CD4-positive, alpha-beta T cell treated with Interleukin-4 for 4 hours (primary cell): ENCODE measurements around the gene ADAMTSL1.

Experiments used
- DNase-seq: peaks from one replicate; pipeline ENCODE4 v3.0.0-alpha.2; 2020

ADAMTSL1 gene

DNA sequence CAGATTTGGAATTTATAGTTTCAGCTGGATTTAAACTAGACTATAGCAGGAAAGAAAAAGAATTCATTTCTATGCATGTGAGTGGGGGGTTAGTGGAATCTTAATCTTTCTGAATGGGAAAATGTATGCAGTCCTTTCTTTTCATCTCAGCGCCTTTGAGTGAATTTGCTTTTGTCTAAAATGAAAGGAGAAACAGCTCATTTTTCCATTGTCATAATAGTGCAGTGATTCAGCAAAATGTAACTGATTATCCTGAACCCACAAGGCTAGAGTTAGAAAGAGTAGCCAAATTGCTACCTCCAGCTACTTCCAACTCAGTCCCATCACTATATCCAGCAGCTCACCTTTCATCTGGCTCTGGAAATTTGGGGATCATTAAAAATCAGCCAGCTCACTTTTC, 134.4 kb downstream of the ADAMTSL1 start:
- no peak for DNase-seq

- no peak for DNase-seq
Observed at GRCh38 chr9:18610956-18611355, 137.0 kb downstream of the ADAMTSL1 start.

- no peak for DNase-seq
Observed at GRCh38 chr9:18611971-18612370, 138.0 kb downstream of the ADAMTSL1 start.

DNA sequence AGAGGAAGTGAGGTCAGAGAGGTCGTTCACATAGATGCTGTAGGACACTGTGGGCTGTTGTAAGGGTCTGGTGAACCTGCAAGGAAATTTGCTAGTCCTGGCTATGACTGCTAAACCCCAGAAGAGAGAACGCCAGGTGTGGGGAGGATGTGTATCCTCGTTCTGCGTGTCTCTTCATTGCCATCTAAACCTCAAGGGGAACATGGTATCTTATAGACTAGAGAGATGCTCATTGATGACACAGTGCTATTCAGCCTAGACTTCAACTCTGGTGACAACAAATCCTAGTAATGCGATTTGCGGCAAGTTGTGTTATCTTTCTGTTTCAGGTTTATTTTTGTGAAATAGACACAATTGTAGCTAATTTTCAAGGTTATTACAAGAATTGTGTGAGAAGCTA, 140.2 kb downstream of the ADAMTSL1 start:
- DNase-seq: no peak

- DNase-seq: no peak
Observed at GRCh38 chr9:18614651-18615050, 140.7 kb downstream of the ADAMTSL1 start.

DNA sequence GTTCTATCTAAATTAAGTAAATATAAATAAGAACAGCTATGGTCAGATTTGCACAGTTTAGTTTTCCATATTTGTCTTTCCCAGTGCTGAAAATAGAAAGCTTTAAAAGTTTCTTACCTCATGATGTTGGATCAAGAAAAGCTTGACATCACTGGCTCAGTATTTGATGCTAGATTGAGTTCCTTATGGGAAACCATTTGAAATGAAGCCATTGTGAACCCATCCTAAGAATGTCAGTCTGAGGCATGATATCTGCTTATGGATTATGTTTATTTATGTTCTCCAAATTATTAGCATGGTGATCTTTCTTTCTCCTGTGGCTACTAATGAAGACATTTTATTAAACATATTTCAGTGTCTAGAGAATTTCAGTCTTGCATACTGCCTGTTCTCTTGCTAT, 143.0 kb downstream of the ADAMTSL1 start:
- no peak for DNase-seq

GRCh38 chr9:18617759-18618158, 143.8 kb downstream of the ADAMTSL1 start:
- DNase-seq: no peak

GRCh38 chr9:18618862-18619261, 144.9 kb downstream of the ADAMTSL1 start:
- no peak for DNase-seq

DNA sequence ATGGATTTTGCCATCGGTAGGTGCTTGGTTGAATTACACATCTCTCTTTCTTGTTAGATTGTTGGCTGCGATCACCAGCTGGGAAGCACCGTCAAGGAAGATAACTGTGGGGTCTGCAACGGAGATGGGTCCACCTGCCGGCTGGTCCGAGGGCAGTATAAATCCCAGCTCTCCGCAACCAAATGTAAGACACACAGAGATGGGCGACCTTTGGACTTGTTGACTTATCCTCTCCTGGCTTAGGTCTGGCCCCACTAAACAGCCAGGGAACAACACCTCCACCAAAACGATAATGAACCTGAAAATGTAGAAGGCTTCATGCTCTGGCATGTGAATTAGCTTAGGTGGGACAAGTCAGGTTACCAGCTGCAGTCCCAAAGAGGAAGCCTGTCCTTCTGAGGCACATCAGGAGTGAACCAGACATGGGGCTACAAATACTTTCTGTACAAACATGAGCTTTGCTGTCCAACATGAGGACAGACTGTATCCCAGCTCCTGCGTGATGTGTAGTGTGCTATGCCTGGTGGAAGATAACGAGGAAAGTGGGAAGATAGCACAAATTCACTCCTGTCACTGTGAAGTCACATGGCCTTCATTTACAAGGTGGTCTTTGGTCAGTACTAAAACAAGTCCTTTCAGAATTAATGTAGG, 148.4 kb downstream of the ADAMTSL1 start:
- DNase-seq: no peak

GRCh38 chr9:18623221-18624079, 149.5 kb downstream of the ADAMTSL1 start:
- DNase-seq: no peak

DNA sequence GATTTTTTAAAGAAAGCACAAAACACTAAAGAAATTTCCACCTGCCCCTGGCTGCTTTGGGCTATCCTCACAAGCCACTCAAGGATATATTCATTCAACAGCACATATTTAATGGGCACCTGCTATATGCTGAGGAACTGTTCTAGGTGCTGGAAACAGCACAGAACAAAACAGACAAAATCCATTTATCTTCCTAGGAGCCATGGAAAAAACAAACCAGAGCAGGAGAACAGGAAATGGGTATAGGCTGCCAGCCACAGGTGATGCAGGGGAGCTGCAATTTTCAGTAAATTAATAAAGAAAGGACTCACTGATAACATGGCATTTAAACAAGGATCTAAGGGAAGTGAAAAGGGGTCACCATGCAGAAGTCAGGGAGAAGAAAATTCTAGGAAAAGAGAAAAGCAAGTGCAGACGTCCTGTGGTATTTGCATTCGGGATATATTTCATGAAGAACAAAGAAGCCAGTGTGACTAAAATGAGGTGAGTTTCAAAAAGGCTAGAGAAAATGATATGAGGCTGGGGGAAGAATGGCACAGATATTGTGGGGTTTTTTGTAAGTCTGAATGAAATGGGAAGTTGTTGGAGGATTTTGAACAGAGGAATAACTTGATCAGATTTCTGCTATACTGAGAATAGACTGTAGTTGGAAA, 152.2 kb downstream of the ADAMTSL1 start:
- no peak for DNase-seq

GRCh38 chr9:18629136-18629535, 155.2 kb downstream of the ADAMTSL1 start:
- DNase-seq: no peak

DNA sequence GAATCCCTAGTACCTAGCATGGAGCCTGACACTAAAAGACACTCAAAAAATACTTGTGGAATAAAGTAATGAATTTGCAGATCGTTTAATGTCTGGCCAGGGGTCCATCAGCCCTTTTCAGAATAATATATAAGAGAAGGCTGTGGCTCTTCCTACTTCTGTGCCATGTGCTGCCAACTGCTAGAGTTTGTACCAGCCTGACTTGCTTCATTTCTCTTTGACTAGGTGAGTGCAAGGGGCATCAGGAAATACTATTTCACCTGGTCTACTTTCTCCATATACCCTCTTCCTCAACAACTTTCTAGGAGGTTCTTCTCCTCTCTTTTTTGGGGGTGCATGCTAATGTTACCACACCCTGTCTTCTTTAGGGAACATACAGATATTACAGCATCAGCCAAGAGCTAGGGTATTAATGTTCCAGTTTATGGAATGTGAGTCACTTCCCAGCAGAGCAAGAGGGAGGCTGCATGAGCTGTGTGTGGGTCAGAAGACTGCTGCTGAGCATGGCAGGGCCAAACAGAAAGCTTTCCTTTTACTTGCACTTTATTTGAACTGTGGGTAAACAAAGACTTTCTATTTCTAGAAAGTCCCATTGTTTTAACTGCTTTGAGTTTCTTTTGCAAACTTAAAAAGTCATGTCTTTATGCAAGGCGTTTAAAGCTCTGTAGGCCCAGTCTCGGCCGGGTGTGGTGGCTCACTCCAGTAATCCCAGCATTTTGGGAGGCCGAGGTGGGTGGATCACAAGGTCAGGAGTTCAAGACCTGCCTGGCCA, 158.9 kb downstream of the ADAMTSL1 start:
- DNase-seq: no peak

GRCh38 chr9:18636781-18637180, 162.8 kb downstream of the ADAMTSL1 start:
- DNase-seq: no peak

GRCh38 chr9:18638371-18639249, 164.7 kb downstream of the ADAMTSL1 start:
- no peak for DNase-seq

- DNase-seq: no peak
Observed at GRCh38 chr9:18639911-18640310, 166.0 kb downstream of the ADAMTSL1 start.

DNA sequence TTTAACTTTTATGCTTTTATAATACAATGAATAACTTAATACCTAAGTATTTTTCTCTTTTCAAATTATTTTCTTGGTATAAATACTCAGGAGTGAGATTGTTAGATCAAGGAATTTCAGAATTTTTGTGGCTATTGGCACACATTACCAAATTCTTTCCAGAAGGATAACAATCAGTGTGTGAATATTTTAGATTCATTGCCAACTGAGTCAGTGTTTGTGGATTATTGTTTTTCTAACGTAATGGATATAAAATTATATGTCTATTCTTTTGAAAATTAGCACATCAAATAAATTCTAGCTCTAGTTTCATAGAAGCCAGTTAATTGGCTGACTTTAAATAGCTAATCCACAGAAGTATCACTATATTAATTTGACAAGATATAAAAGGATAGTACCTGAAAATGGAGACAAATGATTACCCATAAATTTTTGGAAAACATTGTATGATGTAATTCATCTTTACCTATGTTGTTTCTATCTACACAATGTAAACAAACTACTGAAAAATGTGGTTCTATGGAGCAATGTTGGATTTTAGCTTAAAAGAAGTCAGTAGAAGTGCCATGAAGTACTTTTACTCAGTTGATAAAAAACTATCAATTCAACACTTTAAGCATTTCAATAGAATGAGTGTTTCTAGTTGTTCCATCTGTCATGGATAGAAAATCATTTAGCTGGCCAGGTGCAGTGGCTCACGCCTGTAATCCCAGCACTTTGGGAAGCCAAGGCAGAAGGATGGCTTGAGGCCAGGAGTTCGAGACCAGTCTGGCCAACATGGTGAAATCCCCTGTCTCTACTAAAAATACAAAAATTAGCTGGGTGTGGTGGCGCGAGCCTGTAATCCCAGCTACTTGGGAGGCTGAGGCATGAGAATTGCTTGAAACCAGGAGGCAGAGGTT, 185.1 kb downstream of the ADAMTSL1 start:
- no peak for DNase-seq

DNA sequence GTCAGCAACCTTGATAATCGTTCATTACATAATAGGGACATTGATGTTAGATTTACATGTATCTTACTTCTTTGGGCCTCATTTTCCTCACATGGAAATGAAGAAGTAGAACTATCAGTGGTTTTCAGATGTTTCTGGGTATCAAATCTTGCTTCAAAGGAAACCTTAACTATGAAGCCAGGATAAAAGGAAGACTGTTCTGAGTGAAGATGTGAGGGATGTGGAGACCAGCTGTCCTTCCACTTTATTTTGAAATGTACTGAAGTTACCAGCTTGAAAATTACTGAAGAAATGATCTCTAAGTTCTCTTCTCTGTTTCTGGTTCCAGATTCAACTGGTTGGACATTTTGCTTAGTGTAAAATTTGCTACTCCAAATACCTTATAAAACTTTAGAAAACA, 186.0 kb downstream of the ADAMTSL1 start:
- DNase-seq: no peak

DNA sequence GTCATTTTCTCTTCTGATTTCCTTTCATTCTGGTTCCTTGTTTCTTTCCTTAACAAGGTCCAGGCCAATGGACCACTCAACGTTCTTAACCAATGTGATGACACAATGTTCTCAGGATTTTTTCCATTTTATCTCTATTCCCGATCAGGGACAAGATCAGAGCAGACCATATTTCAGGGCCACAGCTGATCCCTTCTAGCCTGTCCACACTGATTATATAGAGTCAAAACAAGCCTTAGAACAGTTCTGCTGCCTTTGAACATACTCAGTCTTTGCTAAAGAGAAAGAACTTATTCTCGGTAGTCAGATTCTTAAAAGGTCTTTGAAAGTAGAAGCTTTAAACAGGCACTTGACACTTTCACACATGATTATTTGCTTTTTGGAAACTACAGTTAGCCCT, 188.4 kb downstream of the ADAMTSL1 start:
- no peak for DNase-seq

DNA sequence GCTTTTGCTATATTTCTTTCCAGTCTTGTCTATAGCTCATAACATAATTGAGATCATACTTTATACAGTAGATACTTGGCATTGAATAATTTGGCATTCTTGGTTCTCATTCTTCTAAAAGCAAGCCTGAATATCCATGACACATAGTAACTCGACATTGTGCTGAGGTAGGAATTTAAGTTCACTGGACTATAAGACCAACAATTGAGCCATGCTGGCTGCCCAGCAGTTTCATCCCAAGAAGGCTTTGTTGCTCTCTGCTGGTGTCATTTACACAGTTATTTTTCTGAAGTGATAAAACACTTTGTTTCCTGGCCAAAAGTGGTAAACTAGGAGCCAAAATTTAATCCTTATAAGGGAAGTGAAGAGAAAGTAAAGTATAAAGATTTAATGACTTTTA, 192.0 kb downstream of the ADAMTSL1 start:
- DNase-seq: no peak

- no peak for DNase-seq
Observed at GRCh38 chr9:18666348-18666747, 192.4 kb downstream of the ADAMTSL1 start.
